Stimulated activated CD4-positive, alpha-beta T cell treated with anti-CD3 and anti-CD28 coated beads, Interleukin-1b, Interleukin-23, amount 100 ng/mL, for 4 hours (primary cell): Measurements from ENCODE around the gene LRIG2.
A peak's percentile ranks its signal among the peaks of the same experiment; 100 is the strongest.
"Not testable (repeated sequence)": the region's sequence is repeated elsewhere in the genome, so short reads cannot be mapped to it uniquely, and the experiment has no call there.

Experiments
- DNase-seq, 2 donors: peaks; one replicate each; pipeline ENCODE4 v3.0.0-alpha.2; 2020; ENCODE audit warnings: low read depth in 2 of 2

The LRIG2 gene

GRCh38 chr1:113072757-113073478, at the start of gene LRIG2:
Gene LRIG2 (plus strand): TSS chr1:113073198. CDS start chr1:113073407, 209 bp downstream.
- peak; percentile 96 to 97 for DNase-seq

- DNase-seq, result not testable (repeated sequence)
Measured at GRCh38 chr1:113023316-113023715, 49.7 kb upstream of the LRIG2 start.

- no peak for DNase-seq
Measured at GRCh38 chr1:113027007-113027406, 46.0 kb upstream of the LRIG2 start.

GRCh38 chr1:113027449-113027848, 45.5 kb upstream of the LRIG2 start:
- DNase-seq, result no peak

GRCh38 chr1:113029822-113030221, 43.2 kb upstream of the LRIG2 start:
- DNase-seq, result no peak

GRCh38 chr1:113031171-113031933, 41.6 kb upstream of the LRIG2 start:
- DNase-seq, result no peak

- no peak for DNase-seq
Measured at GRCh38 chr1:113035086-113035485, 37.9 kb upstream of the LRIG2 start.

- DNase-seq, result no peak
Measured at GRCh38 chr1:113036639-113037321, 36.2 kb upstream of the LRIG2 start.

- no peak for DNase-seq
Measured at GRCh38 chr1:113040041-113040440, 33.0 kb upstream of the LRIG2 start.

- no peak for DNase-seq
Measured at GRCh38 chr1:113040718-113041412, 32.1 kb upstream of the LRIG2 start.

GRCh38 chr1:113041569-113042284, 31.3 kb upstream of the LRIG2 start:
- no peak for DNase-seq

GRCh38 chr1:113042285-113043143, 30.5 kb upstream of the LRIG2 start:
- peak; percentile 5 to 6 for DNase-seq

- not testable (repeated sequence) for DNase-seq
Measured at GRCh38 chr1:113043144-113043488, 29.9 kb upstream of the LRIG2 start.

GRCh38 chr1:113046569-113046968, 26.4 kb upstream of the LRIG2 start:
- no peak for DNase-seq

GRCh38 chr1:113048064-113048463, 24.9 kb upstream of the LRIG2 start:
- DNase-seq, result no peak

- DNase-seq, result no peak
Measured at GRCh38 chr1:113053344-113054126, 19.5 kb upstream of the LRIG2 start.

GRCh38 chr1:113055570-113055969, 17.4 kb upstream of the LRIG2 start:
- DNase-seq, result no peak

GRCh38 chr1:113057006-113057405, 16.0 kb upstream of the LRIG2 start:
- no peak for DNase-seq

GRCh38 chr1:113058941-113059706, 13.9 kb upstream of the LRIG2 start:
- no peak for DNase-seq
